Activated naive CD8-positive, alpha-beta T cell treated with anti-CD3 and anti-CD28 coated beads, Interleukin-2, amount 50 U/mL, for 24 hours (primary cell): ENCODE measurements around the gene S1PR2.
"Not testable (repeated sequence)": the region's sequence is repeated elsewhere in the genome, so short reads cannot be mapped to it uniquely, and the experiment has no call there.

ENCODE experiments used
- ATAC-seq: fragments of 150-1000 bp; cut with Tn5 transposase; one replicate; pipeline ENCODE4 v1.10.0; 2021
- DNase-seq: peaks from one replicate; pipeline ENCODE4 v3.0.0; 2021
- H3K27ac Mint-ChIP-seq: one replicate; pipeline ENCODE4 v1.8.0; 2021; ENCODE audit warnings: mild to moderate bottlenecking, mixed read lengths
- H3K27me3 Mint-ChIP-seq: one replicate; pipeline ENCODE4 v1.8.0; 2021; ENCODE audit warnings: mixed read lengths
- H3K36me3 Mint-ChIP-seq: one replicate; pipeline ENCODE4 v1.8.0; 2021; ENCODE audit warnings: low read depth, mixed read lengths
- H3K4me1 Mint-ChIP-seq: one replicate; pipeline ENCODE4 v1.8.0; 2021; ENCODE audit warnings: mixed read lengths
- H3K4me3 Mint-ChIP-seq: one replicate; pipeline ENCODE4 v1.8.0; 2021; ENCODE audit warnings: mild to moderate bottlenecking, moderate library complexity, mixed read lengths
- H3K9me3 Mint-ChIP-seq: one replicate; pipeline ENCODE4 v1.8.0; 2021; ENCODE audit warnings: mixed read lengths

Gene S1PR2

DNA sequence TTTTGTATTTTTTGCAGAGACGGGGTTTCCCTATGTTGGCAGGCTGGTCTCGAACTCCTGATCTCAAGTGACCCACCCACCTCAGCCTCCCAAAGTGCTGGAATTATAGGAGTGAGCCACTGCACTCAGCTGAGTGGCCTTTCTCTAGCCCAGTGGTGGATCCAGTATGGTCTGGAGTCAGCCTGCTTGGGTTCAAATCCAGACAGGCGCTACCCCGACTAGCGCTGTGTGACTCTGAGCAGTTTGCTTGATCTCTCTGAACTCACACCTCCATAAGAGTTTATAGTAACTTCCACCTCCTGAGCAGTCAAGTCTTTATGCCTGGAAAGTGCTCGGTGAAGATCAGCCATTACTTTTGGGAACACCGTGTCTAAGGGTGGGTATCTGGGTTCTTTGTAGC is 10.4 kb downstream of the S1PR2 start:
- no peak for DNase-seq

DNA sequence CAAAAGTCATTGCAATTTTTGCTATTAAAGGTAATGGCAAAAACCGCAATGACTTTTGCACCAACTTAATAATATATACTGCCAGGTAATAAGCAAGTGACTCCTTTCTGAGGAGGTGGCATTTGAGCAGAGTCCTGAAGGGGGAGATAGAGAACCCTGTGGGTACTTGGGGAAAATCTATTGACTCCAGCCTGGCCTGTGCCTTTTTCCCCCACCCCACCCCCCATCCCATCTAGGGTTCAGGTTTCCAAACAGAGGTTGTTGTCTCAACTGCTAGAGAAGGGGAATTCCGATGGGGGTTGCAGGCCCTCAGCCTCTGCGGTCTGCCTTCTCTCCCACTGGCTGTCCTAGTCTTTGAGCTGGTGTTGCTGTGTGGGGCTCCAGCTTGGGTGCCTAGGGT is 11.5 kb downstream of the S1PR2 start:
- no peak overlapping the region for H3K4me3 Mint-ChIP-seq
- H3K36me3 Mint-ChIP-seq = no peaks in the 10 kb centered on the region
- H3K4me1 Mint-ChIP-seq = peaks cover 3% of the 10 kb centered on the region
- H3K27me3 Mint-ChIP-seq = no peaks in the 10 kb centered on the region
- ATAC-seq = peak; percentile 85
- peak; percentile 37 for DNase-seq
- no peak overlapping the region for H3K27ac Mint-ChIP-seq
- no peaks in the 10 kb centered on the region for H3K9me3 Mint-ChIP-seq

More for the DNA sequence above, 10.4 kb downstream of the S1PR2 start:
- Mint-ChIP-seq H3K9me3 (no peaks in the 10 kb centered on the region), H3K4me1 (peaks cover 3% of the 10 kb centered on the region), H3K27ac (no peak overlapping the region), H3K27me3 (no peaks in the 10 kb centered on the region), H3K4me3 (no peak overlapping the region), H3K36me3 (no peaks in the 10 kb centered on the region)
- ATAC-seq = no peak

DNA sequence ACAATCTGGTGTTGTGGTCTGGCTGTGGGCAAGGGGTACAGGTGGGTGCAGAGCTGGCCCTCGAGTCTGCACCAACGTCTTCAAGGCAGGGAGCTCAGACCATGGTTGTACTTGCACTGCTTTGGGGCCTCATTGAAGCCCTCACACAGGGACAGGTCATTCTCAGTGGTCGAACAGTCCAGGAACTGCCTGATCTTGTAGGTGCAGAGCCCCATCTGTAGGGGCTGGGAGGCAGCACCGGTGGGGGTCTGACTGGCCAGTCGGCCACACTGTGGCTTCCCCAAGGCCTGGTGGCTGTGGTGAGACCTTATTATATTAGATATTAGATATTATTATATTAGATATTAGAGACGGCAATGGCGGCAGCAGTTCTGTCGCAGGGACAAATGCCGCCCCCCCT is 14.0 kb downstream of the S1PR2 start:
- DNase-seq (no peak), ATAC-seq (no peak)
- Mint-ChIP-seq H3K4me3 (no peak overlapping the region), H3K4me1 (peaks cover 3% of the 10 kb centered on the region), H3K36me3 (no peaks in the 10 kb centered on the region), H3K27ac (no peak overlapping the region), H3K27me3 (no peaks in the 10 kb centered on the region), H3K9me3 (no peaks in the 10 kb centered on the region)

DNA sequence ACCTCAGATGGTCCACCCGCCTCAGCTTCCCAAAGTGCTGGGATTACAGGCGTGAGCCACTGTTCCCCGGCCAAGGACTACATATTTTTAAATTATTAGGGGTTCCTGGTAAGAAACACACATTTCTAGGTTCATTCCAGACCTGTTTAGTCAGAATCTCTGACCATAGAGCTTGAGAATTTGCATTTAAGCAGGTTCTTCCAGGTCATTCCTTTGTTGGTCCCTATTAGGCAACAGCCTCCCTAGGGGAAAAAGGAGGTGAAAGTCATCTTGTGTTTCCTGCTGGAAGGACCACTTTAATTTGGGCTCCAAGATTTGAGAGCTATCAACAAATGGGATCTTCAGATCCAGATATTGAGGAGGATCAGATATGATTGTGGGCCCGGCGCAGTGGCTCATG is 16.3 kb downstream of the S1PR2 start:
- Mint-ChIP-seq H3K9me3 (no peaks in the 10 kb centered on the region), H3K27me3 (peaks cover 1% of the 10 kb centered on the region), H3K4me3 (no peak overlapping the region), H3K27ac (no peak overlapping the region), H3K36me3 (no peaks in the 10 kb centered on the region), H3K4me1 (peaks cover 3% of the 10 kb centered on the region)
- ATAC-seq = no peak
- DNase-seq = no peak

DNA sequence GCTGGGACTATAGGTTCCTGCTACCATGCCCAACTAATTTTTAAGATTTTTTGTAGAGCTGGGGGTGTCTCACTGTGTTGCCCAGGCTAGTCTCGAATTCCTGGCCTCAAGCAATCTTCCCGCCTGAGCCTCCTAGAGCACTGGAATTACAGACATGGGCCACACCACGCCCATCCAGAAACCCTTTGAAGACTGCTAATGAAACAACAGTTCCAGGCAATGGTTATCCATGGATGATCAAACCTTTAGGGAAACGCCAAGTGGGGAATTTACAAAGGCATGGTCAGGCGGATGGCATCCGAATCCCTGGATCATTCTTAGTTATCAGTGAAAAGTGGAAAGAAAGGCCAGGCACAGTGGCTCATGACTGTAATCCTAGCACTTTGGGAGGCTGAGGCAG is 19.4 kb downstream of the S1PR2 start:
- Mint-ChIP-seq H3K36me3 (no peaks in the 10 kb centered on the region), H3K27ac (no peak overlapping the region), H3K27me3 (peaks cover 1% of the 10 kb centered on the region), H3K4me1 (no peaks in the 10 kb centered on the region), H3K9me3 (no peaks in the 10 kb centered on the region), H3K4me3 (no peak overlapping the region)
- DNase-seq (no peak), ATAC-seq (no peak)

DNA sequence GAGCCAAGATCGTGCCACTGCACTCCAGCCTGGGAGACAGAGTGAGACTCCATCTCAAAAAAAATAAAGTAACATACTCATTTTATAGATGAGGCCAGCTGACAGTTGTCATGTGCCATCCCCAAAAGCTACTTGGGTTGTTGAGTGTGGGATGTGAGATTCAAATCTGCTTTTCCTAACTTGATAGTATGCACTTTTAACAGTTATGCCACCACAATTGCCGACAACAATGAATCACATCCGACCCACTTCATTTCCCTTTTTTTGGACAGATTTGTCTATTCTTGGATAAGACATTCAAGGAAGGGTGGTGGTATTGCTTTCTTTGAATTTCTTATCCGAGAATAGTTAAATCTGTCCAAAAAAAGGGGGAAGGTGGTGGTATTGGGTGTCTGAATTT is 20.1 kb downstream of the S1PR2 start:
- H3K4me3 Mint-ChIP-seq = no peak overlapping the region
- H3K27me3 Mint-ChIP-seq = peaks cover 1% of the 10 kb centered on the region
- no peaks in the 10 kb centered on the region for H3K36me3 Mint-ChIP-seq
- no peaks in the 10 kb centered on the region for H3K4me1 Mint-ChIP-seq
- DNase-seq = no peak
- H3K9me3 Mint-ChIP-seq = no peaks in the 10 kb centered on the region
- no peak overlapping the region for H3K27ac Mint-ChIP-seq
- ATAC-seq = no peak

DNA sequence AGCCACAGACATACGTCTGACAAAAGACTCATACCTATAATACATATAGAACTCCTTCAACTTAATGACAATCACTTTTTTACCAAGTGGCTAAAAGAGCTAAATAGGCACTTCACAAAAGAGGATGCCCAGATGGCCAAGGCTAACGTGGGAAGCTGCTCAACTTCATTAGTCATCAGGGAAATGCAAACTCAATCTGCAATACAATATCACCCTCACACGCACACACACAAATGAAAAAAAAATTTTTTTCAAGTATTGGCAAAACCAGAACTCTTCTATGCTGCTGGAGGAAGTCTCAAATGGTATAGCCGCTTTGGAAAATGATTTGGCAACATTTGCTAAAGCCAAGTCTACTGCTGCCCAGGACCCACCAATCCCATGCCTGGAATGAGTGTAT is 21.8 kb downstream of the S1PR2 start:
- DNase-seq (no peak), ATAC-seq (no peak)
- Mint-ChIP-seq H3K36me3 (no peaks in the 10 kb centered on the region), H3K4me1 (no peaks in the 10 kb centered on the region), H3K9me3 (no peaks in the 10 kb centered on the region), H3K27ac (no peak overlapping the region), H3K4me3 (no peak overlapping the region), H3K27me3 (peaks cover 1% of the 10 kb centered on the region)

DNA sequence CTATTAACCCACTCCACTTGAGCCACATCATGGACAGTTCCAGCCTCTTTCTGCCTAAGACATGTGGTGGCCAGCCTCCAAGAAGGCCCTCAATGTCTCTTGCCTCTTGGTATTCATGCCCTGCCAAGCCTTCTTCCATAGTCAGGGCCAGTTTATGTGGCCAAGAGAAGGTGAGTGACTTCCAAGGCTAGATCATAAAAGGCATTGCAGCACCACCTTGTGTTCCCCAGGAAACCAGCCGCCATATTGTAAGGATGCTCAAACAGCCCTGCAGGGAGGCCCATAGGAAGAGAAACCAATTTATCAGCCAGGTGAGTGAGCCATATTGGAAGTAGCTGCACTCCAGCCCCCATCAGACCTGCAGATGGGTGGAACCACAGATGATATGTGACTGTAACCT is 24.1 kb downstream of the S1PR2 start:
- Mint-ChIP-seq H3K36me3 (no peaks in the 10 kb centered on the region), H3K4me3 (no peak overlapping the region), H3K4me1 (no peaks in the 10 kb centered on the region), H3K9me3 (no peaks in the 10 kb centered on the region), H3K27me3 (peaks cover 1% of the 10 kb centered on the region), H3K27ac (no peak overlapping the region)
- ATAC-seq (no peak), DNase-seq (no peak)

DNA sequence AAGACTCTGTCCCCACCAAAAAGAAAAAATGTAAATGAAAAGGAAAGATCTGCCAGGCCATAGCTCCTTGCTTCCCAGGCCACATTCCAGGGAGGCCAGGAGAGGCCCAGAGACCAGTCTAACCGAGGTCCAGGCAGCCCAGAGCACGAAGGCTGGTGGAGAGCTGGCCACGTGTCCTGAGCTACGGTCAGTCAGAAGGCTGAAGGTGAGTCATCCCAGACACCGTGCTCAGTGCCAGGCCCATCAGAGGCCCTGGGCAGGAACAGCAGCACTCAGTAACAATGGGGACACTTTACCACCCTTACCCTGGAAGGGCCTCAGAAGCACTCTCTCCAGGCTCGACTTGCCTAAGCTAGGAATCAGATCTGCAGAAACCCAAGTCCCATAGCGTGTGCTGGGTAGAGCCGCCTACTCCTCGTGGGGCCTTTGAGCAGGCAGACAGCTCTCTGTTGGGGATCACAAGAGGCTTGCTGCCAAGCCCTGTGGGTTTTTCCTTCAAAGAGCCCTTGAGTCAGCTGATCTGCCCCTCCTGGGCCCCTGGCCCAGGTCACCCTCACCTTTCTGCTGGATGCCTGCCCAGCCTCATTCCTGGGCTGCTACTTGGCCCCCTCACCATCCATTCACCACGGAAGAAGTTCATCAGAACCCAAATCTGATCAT is 24.8 kb downstream of the S1PR2 start:
- no peaks in the 10 kb centered on the region for H3K4me1 Mint-ChIP-seq
- H3K27me3 Mint-ChIP-seq = peaks cover 1% of the 10 kb centered on the region
- DNase-seq = no peak
- H3K9me3 Mint-ChIP-seq = no peaks in the 10 kb centered on the region
- H3K36me3 Mint-ChIP-seq = no peaks in the 10 kb centered on the region
- no peak overlapping the region for H3K27ac Mint-ChIP-seq
- H3K4me3 Mint-ChIP-seq = no peak overlapping the region
- ATAC-seq = peak; percentile 33

DNA sequence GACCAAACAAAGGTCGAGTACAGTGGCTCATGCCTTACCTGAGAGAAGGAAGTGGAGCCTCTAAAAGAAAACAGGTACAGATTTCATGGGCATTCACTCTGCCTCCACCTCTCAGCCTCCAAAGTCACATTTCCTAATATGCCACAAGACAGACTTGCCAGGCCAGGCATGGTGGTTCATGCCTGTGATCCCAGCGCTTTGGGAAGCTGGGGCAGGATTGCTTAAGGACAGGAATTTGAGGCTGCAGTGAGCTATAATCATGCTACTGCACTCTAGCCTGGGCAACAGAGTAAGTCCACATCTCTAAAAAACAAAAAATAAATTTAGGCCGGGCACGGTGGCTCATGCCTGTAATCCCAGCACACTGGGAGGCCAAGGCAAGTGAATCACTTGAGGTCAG is 25.5 kb downstream of the S1PR2 start:
- ATAC-seq (no peak), DNase-seq (no peak)
- no peaks in the 10 kb centered on the region for H3K36me3 Mint-ChIP-seq
- H3K9me3 Mint-ChIP-seq = no peaks in the 10 kb centered on the region
- H3K4me3 Mint-ChIP-seq = no peak overlapping the region
- H3K27ac Mint-ChIP-seq = no peak overlapping the region
- H3K4me1 Mint-ChIP-seq = no peaks in the 10 kb centered on the region
- H3K27me3 Mint-ChIP-seq = no peaks in the 10 kb centered on the region

DNA sequence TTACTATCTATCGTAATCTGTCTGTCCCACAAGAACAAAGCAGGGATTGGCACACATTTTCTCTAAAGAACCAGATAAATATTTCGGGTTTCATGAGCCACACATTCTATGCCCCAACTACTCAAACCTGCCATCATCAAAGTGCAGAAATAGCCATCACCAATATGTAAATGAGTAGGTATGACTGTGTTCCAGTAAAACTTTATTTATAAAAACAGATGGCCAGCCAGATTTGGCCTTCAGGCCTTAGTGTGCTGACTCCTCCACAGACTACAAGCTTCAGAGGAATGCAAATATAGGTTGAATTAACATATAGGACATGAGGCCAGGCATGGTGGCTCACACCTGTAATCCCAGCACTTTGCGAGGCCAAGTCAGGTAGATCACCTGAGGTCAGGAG is 27.4 kb downstream of the S1PR2 start:
- no peak overlapping the region for H3K4me3 Mint-ChIP-seq
- no peak for DNase-seq
- H3K27ac Mint-ChIP-seq = no peak overlapping the region
- no peak for ATAC-seq
- peaks cover 7% of the 10 kb centered on the region for H3K4me1 Mint-ChIP-seq
- H3K36me3 Mint-ChIP-seq = no peaks in the 10 kb centered on the region
- no peaks in the 10 kb centered on the region for H3K27me3 Mint-ChIP-seq
- no peaks in the 10 kb centered on the region for H3K9me3 Mint-ChIP-seq

DNA sequence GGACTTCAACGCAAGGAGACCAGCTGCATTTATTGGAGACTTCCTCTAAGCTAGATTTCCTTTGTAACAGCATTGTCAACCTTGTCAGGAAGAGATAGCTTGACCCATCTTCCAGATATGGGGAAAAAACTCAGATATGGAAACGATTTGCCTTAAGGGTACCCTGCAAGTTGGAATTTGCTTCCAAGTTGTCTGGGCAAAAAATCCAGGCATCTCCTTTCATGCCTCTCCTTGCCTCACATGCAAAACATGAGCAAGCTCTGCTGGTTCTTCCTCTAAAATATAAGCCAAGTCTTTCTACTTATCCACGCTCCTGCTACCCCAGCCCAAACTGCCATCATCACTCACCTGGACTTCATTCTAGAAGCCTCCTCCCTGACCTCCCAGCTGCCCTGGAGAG is 30.0 kb downstream of the S1PR2 start:
- H3K27ac Mint-ChIP-seq = no peak overlapping the region
- no peak for DNase-seq
- no peaks in the 10 kb centered on the region for H3K36me3 Mint-ChIP-seq
- no peak for ATAC-seq
- no peaks in the 10 kb centered on the region for H3K9me3 Mint-ChIP-seq
- peaks cover 12% of the 10 kb centered on the region for H3K4me1 Mint-ChIP-seq
- H3K27me3 Mint-ChIP-seq = no peaks in the 10 kb centered on the region
- H3K4me3 Mint-ChIP-seq = no peak overlapping the region

DNA sequence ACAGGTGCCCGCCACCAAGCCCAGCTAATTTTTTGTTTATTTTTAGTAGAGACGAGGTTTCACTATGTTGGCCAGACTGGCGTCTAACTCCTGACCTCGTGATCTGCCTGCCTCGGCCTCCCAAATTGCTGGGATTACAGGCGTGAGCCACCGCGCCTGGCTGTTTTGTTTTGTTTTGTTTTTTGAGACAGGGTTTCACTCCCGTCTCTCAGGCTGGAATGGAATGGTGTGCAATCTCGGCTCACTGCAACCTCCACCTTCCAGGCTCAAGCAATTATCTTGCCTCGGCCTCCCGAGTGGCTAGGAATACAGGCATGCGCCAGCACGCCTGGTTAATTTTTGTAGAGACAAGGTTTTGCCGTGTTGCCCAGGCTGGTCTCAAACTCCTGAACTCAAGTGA is 31.0 kb downstream of the S1PR2 start:
- peaks cover 17% of the 10 kb centered on the region for H3K4me1 Mint-ChIP-seq
- not testable (repeated sequence) for H3K36me3 Mint-ChIP-seq, ATAC-seq, H3K4me3 Mint-ChIP-seq, DNase-seq, H3K27me3 Mint-ChIP-seq, H3K27ac Mint-ChIP-seq, H3K9me3 Mint-ChIP-seq

DNA sequence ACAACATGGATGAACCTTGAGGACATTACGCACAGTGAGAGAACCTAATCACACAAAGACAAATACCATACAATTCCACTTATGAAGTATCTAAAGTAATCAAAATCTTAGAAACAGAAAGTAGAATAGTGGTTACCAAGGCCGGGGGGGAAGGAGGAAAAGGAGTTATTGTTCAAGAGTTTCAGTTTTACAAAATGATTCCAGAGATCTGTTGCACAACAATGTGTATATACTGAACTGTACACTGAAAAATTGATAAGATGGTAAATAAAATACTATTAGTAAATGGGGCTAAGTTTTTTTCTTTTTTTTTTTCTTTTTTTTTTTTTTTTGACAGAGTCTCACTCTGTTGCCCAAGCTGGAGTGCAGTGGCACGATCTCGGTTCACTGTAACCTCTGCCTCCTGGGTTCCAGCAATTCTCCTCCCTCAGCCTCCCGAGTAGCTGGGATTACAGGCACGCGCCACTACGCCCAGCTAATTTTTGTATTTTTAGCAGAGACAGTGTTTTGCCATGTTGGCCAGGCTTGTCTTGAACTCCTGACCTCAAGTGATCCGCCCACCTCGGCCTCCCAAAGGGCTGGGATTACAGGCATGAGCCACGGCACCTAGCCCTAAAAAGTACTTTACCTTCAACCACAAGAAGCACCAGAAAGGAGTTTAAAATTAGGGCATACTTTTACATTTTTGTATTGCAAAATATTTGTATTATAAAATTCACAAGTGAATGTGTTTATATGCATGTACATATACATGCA is 32.1 kb downstream of the S1PR2 start:
- H3K36me3 Mint-ChIP-seq, H3K9me3 Mint-ChIP-seq, H3K27me3 Mint-ChIP-seq, DNase-seq: not testable (repeated sequence)
- Mint-ChIP-seq H3K4me1 (peaks cover 19% of the 10 kb centered on the region), H3K27ac (peak overlapping the region; percentile 12), H3K4me3 (peak overlapping the region; percentile 52)
- peak; percentile 5 for ATAC-seq

DNA sequence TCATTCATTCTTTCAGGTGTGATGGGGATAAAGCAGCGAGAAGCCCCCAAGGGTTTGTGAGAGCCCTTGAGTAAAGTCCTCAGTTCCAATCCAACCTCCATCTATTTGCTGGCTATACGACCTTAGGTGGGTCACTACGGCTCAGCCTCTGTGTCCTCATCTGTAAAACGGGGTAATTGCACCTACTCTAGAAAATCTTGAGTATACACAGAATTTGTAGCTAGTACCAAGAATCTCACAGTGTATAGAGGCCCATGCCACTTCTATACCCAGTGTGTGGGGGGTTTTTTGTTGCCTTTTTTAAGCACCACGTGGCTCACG is 36.0 kb downstream of the S1PR2 start:
- Mint-ChIP-seq H3K4me3 (peak overlapping the region; percentile 96), H3K27me3 (peaks cover 2% of the 10 kb centered on the region), H3K27ac (peak overlapping the region; percentile 97), H3K36me3 (peaks cover 25% of the 10 kb centered on the region), H3K9me3 (no peaks in the 10 kb centered on the region), H3K4me1 (peaks cover 48% of the 10 kb centered on the region)
- ATAC-seq (peak; percentile 27), DNase-seq (no peak)
